H9 (cell line): ENCODE data around the gene PMM2. TPM values are rescaled to one million over a fixed set of nuclear protein-coding genes. Genes with fewer than 3 reads are reported as not detected.

Source experiments
- DNase-seq: peaks from one replicate; pipeline ENCODE4 v3.0.0-alpha.2; 2017
- H2AFZ ChIP-seq: one replicate; pipeline ENCODE4 v1.6.1; 2013; ENCODE audit warnings: mild to moderate bottlenecking, low read length, control low read depth, moderate library complexity
- H2AK5ac ChIP-seq: 2 replicates; pipeline ENCODE4 v1.6.1; 2013; ENCODE audit warnings: low read length, control low read depth, mixed read lengths; ENCODE audit not compliant: insufficient read length
- H2BK120ac ChIP-seq: one replicate; pipeline ENCODE4 v1.6.1; 2013; ENCODE audit warnings: low read depth, mild to moderate bottlenecking, low read length, control low read depth, inconsistent platforms; ENCODE audit not compliant: poor library complexity, severe bottlenecking
- H2BK12ac ChIP-seq: 2 replicates; pipeline ENCODE4 v1.6.1; 2013; ENCODE audit warnings: low read length, control low read depth, mixed read lengths, low read depth; ENCODE audit not compliant: insufficient read length
- H2BK15ac ChIP-seq: 2 replicates; pipeline ENCODE4 v1.6.1; 2013; ENCODE audit warnings: low read depth, low read length, control low read depth
- H2BK20ac ChIP-seq: one replicate; pipeline ENCODE4 v1.6.1; 2013; ENCODE audit warnings: low read depth, mild to moderate bottlenecking, low read length, control low read depth, inconsistent platforms; ENCODE audit not compliant: poor library complexity, severe bottlenecking
- H2BK5ac ChIP-seq: 2 replicates; pipeline ENCODE4 v1.6.1; 2013; ENCODE audit warnings: low read length, control low read depth, mixed read lengths; ENCODE audit not compliant: insufficient read length
- H3K14ac ChIP-seq: 2 replicates; pipeline ENCODE4 v1.6.1; 2013; ENCODE audit warnings: low read length, control low read depth; ENCODE audit not compliant: insufficient read depth
- H3K18ac ChIP-seq: 2 replicates; pipeline ENCODE4 v1.6.1; 2013; ENCODE audit warnings: low read depth, mild to moderate bottlenecking, mixed read lengths, low read length, control low read depth; ENCODE audit not compliant: insufficient read length
- H3K23ac ChIP-seq: 2 replicates; pipeline ENCODE4 v1.6.1; 2013; ENCODE audit warnings: low read length, control low read depth, mixed read lengths, low read depth; ENCODE audit not compliant: insufficient read length
- H3K23me2 ChIP-seq: 2 replicates; pipeline ENCODE4 v1.6.1; 2013; ENCODE audit warnings: low read depth, mild to moderate bottlenecking, mixed read lengths, low read length, control low read depth; ENCODE audit not compliant: insufficient read length, poor library complexity, severe bottlenecking
- H3K27ac ChIP-seq: 2 replicates; pipeline ENCODE4 v1.5.1; 2013; ENCODE audit warnings: low read length, control low read depth, mixed read lengths, low read depth; ENCODE audit not compliant: insufficient read length
- H3K27me3 ChIP-seq: 2 replicates; pipeline ENCODE4 v1.6.1; 2013; ENCODE audit warnings: low read length, control low read depth, inconsistent platforms; ENCODE audit not compliant: insufficient read depth
- H3K4ac ChIP-seq: 2 replicates; pipeline ENCODE4 v1.6.1; 2013; ENCODE audit warnings: low read depth, mild to moderate bottlenecking, control low read depth, inconsistent platforms, low read length, moderate library complexity
- H3K4me1 ChIP-seq: 2 replicates; pipeline ENCODE4 v1.6.1; 2013; ENCODE audit warnings: low read length, control low read depth, inconsistent platforms; ENCODE audit not compliant: insufficient read depth
- H3K4me2 ChIP-seq: 2 replicates; pipeline ENCODE4 v1.6.1; 2013; ENCODE audit warnings: low read length, control low read depth, mixed read lengths; ENCODE audit not compliant: insufficient read length, insufficient read depth
- H3K56ac ChIP-seq: 2 replicates; pipeline ENCODE4 v1.6.1; 2013; ENCODE audit warnings: low read depth, mild to moderate bottlenecking, mixed read lengths, low read length, control low read depth; ENCODE audit not compliant: insufficient read length
- H3K79me1 ChIP-seq: 2 replicates; pipeline ENCODE4 v1.6.1; 2013; ENCODE audit warnings: low read depth, mild to moderate bottlenecking, moderate library complexity, low read length, control low read depth, inconsistent platforms; ENCODE audit not compliant: insufficient read depth, poor library complexity, severe bottlenecking
- H3K79me2 ChIP-seq: 2 replicates; pipeline ENCODE4 v1.6.1; 2013; ENCODE audit warnings: low read length, control low read depth, inconsistent platforms; ENCODE audit not compliant: insufficient read depth
- H3K9ac ChIP-seq: 2 replicates; pipeline ENCODE4 v1.6.1; 2013; ENCODE audit warnings: low read length, control low read depth, mixed read lengths; ENCODE audit not compliant: insufficient read length; ENCODE audit errors: extremely low read depth
- H3K9me3 ChIP-seq: one replicate; pipeline ENCODE4 v1.6.1; 2013; ENCODE audit warnings: low read depth, low read length, inconsistent platforms; ENCODE audit not compliant: control insufficient read depth
- H3T11ph ChIP-seq: one replicate; pipeline ENCODE4 v1.6.1; 2013; ENCODE audit warnings: mild to moderate bottlenecking, low read length, control low read depth, inconsistent platforms
- H4K20me1 ChIP-seq: one replicate; pipeline ENCODE4 v1.6.1; 2013; ENCODE audit not compliant: control insufficient read depth, insufficient read length, insufficient read depth
- H4K5ac ChIP-seq: 2 replicates; pipeline ENCODE4 v1.6.1; 2013; ENCODE audit warnings: low read depth, mild to moderate bottlenecking, mixed read lengths, low read length, control low read depth; ENCODE audit not compliant: insufficient read length
- H4K8ac ChIP-seq: replicated peaks from 2 replicates; pipeline ENCODE4 v1.6.1; 2013; ENCODE audit warnings: low read length, control low read depth, mixed read lengths, low read depth; ENCODE audit not compliant: insufficient read length
- H4K91ac ChIP-seq: 2 replicates; pipeline ENCODE4 v1.6.1; 2013; ENCODE audit warnings: low read depth, mild to moderate bottlenecking, moderate library complexity, mixed read lengths, low read length, control low read depth; ENCODE audit not compliant: insufficient read length
- H3K27ac Mint-ChIP-seq, 3 experiments: 2 replicates in 2 of 3; 3 replicates in 1 of 3; pipeline ENCODE4 v1.8.0; 2020 to 2021; ENCODE audit warnings: mixed read lengths in 3 of 3, mild to moderate bottlenecking in 1 of 3, moderate library complexity in 1 of 3
- H3K27me3 Mint-ChIP-seq: 2 replicates; pipeline ENCODE4 v1.8.0; 2021; ENCODE audit warnings: low read depth, mild to moderate bottlenecking, moderate library complexity, mixed read lengths
- H3K36me3 Mint-ChIP-seq, 3 experiments: 2 replicates in 2 of 3; 3 replicates in 1 of 3; pipeline ENCODE4 v1.8.0; 2020 to 2021; ENCODE audit warnings: low read depth in 3 of 3, mixed read lengths in 3 of 3; ENCODE audit not compliant: insufficient read depth in 1 of 3
- H3K4me1 Mint-ChIP-seq, 2 experiments: 2 replicates each; pipeline ENCODE4 v1.8.0; 2020; ENCODE audit warnings: mixed read lengths in 2 of 2
- H3K4me3 Mint-ChIP-seq, 2 experiments: 2 replicates in 1 of 2; 3 replicates in 1 of 2; pipeline ENCODE4 v1.8.0; 2020 to 2021; ENCODE audit warnings: mild to moderate bottlenecking in 2 of 2, mixed read lengths in 2 of 2, moderate library complexity in 1 of 2
- H3K9me3 Mint-ChIP-seq, 2 experiments: 2 replicates in 1 of 2; 3 replicates in 1 of 2; pipeline ENCODE4 v1.8.0; 2020; ENCODE audit warnings: mild to moderate bottlenecking in 2 of 2, mixed read lengths in 2 of 2, moderate library complexity in 1 of 2
- CTCF ChIP-seq: fragments of 200-600 bp; sonication (generic); conservative IDR thresholded peaks from 3 replicates; pipeline ENCODE4 v1.8.0; 2021; ENCODE audit warnings: antibody characterized with exemption, mild to moderate bottlenecking
- WGBS: extraction: QIAGEN DNeasy Blood & Tissue Kit; methylation state at CpG from one replicate; pipeline ENCODE4 v1.1.7; 2013; ENCODE audit warnings: missing lambda C conversion rate, low lambda C conversion rate, mixed read lengths; ENCODE audit not compliant: insufficient read length; ENCODE audit errors: extremely low coverage; 5-methylcytosine and 5-hydroxymethylcytosine counted together
- total RNA-seq: library from RNA; stranded (reverse); gene quantifications from 2 replicates; pipeline ENCODE4 v1.2.1, GENCODE V29; 2021

The PMM2 gene
- total RNA-seq, 1 experiment from 2014 or later: 82.7 TPM

DNA sequence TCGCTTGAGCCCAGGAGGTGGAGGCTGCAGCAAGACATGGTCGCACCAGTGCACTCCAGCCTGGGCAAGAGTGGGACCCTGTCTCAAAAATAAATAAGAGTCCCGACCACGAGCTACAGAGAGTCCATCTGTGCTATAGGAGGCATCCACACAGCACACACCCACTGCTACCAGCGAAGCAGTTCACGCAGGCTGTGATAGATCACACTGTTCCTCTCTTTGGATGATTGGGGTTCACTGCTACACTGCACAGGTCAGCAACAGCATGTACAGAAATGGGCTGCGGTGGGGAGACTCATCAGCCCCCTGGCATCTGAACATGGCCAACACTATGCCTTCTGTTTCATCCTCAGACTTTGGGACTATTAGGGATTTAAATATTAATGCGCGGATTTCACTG lies 33.8 kb downstream of the PMM2 start:
- Histone ChIP-seq H3K27ac (peak overlapping the region; percentile 88), H3K9ac (peak overlapping the region; percentile 18), H3K23ac (no peak overlapping the region), H4K5ac (no peak overlapping the region), H3K56ac (no peak overlapping the region), H3K23me2 (no peaks in the 10 kb centered on the region), H4K8ac (no peak overlapping the region), H2BK15ac (no peak overlapping the region), H3K9me3 (no peaks in the 10 kb centered on the region), H2BK5ac (no peak overlapping the region), H3K4ac (no peak overlapping the region), H2BK12ac (no peak overlapping the region), H2AK5ac (no peak overlapping the region), H3K4me2 (peak overlapping the region; percentile 23), H3K27me3 (no peaks in the 10 kb centered on the region), H3K14ac (peak overlapping the region; percentile 15; the same call in 1 of the 2 replicates), H2BK20ac (no peak overlapping the region), H3K79me2 (no peaks in the 10 kb centered on the region), H2BK120ac (no peak overlapping the region), H3T11ph (no peak overlapping the region), H4K20me1 (no peaks in the 10 kb centered on the region), H3K18ac (peak overlapping the region; percentile 44), H2AFZ (no peak overlapping the region), H4K91ac (no peak overlapping the region), H3K4me1 (peaks cover 17% of the 10 kb centered on the region), H3K79me1 (no peaks in the 10 kb centered on the region)
- no peaks in the 10 kb centered on the region for H3K9me3 Mint-ChIP-seq
- peaks cover 57 to 59% of the 10 kb centered on the region in 2 experiments for H3K4me1 Mint-ChIP-seq
- no peaks in the 10 kb centered on the region for H3K27me3 Mint-ChIP-seq
- TF ChIP-seq CTCF: no peak
- H3K36me3 Mint-ChIP-seq: peaks cover 19 to 44% (median 32%) of the 10 kb centered on the region in 3 experiments
- no CpG with 5 or more reads among the region's 9 CpGs for WGBS
- no peak for DNase-seq
- peak overlapping the region; percentile 99 to 100 (median 99) for H3K27ac Mint-ChIP-seq
- peak overlapping the region; percentile 46 to 67; a peak in 4 of 5 replicates for H3K4me3 Mint-ChIP-seq
